Sigmoid colon (tissue), 7 donors: ENCODE data around the gene C1orf105. TPM values are rescaled to one million over a fixed set of nuclear protein-coding genes. Genes with fewer than 3 reads are reported as not detected.

Source experiments
- DNase-seq: peaks from one replicate; pipeline ENCODE4 v3.0.0-alpha.2; 2019
- H3K27ac ChIP-seq, 4 donors: fragments of 200-600 bp; sonication (generic); one replicate each; pipeline ENCODE4 v1.5.1; 2016 to 2019; ENCODE audit warnings: mild to moderate bottlenecking in 1 of 4
- H3K27me3 ChIP-seq, 3 donors: fragments of 200-600 bp; sonication (generic); one replicate each; pipeline ENCODE4 v1.5.1; 2019; ENCODE audit warnings: mild to moderate bottlenecking in 1 of 3
- H3K36me3 ChIP-seq, 4 donors: fragments of 200-600 bp; sonication (generic); one replicate each; pipeline ENCODE4 v1.5.1; 2016 to 2019
- H3K4me1 ChIP-seq, 4 donors: fragments of 200-600 bp; sonication (generic); one replicate each; pipeline ENCODE4 v1.5.1; 2017 to 2019
- H3K4me3 ChIP-seq, 4 donors: fragments of 200-600 bp; sonication (generic); one replicate each; pipeline ENCODE4 v1.5.1; 2017 to 2019; ENCODE audit warnings: mild to moderate bottlenecking in 2 of 4, moderate library complexity in 1 of 4
- H3K9me3 ChIP-seq, 4 donors: fragments of 200-600 bp in 3 of 4; sonication (generic) in 3 of 4; one replicate each; pipeline versions ENCODE4 v1.5.1 to v1.6.1; 2013 to 2019
- CTCF ChIP-seq, 4 experiments: fragments of 450-650 bp in 3 of 4; fragments of 200-600 bp in 1 of 4; IDR thresholded peaks; one replicate each; pipeline ENCODE4 v1.5.1; 2016 to 2019; ENCODE audit warnings: antibody characterized with exemption in 4 of 4, mild to moderate bottlenecking in 3 of 4, moderate library complexity in 2 of 4
- EP300 ChIP-seq, 4 donors: sonication (generic); formaldehyde crosslinking; IDR thresholded peaks; one replicate each; pipeline ENCODE4 v1.6.1; 2017; ENCODE audit warnings: antibody characterized with exemption in 4 of 4
- POLR2A ChIP-seq, 2 donors: fragments of 450-650 bp; IDR thresholded peaks; one replicate each; pipeline ENCODE4 v1.6.1; 2016; ENCODE audit warnings: antibody characterized with exemption in 2 of 2, mild to moderate bottlenecking in 2 of 2, moderate library complexity in 2 of 2
- POLR2AphosphoS5 ChIP-seq, 4 donors: sonication (generic); formaldehyde crosslinking; IDR thresholded peaks; one replicate each; pipeline ENCODE4 v1.6.1; 2017; ENCODE audit warnings: antibody characterized with exemption in 4 of 4
- WGBS, 2 donors: extraction: QIAGEN DNeasy Blood & Tissue Kit; methylation state at CpG; one replicate each; pipeline ENCODE4 v1.1.7; 2013; 5-methylcytosine and 5-hydroxymethylcytosine counted together
- intact Hi-C: fragments of 100-400 bp; cut with DNase I; formaldehyde crosslinking; loops from one replicate; pipeline ENCODE4 v1.15.1; 2023
- polyA plus RNA-seq, 3 donors: library from polyadenylated mRNA; stranded (reverse); fragments of 200-250 nt; gene quantifications; one replicate each; pipeline ENCODE4 v1.2.3, GENCODE V29; 2013
- total RNA-seq, 4 donors: library from RNA; depleted of rRNA; stranded (reverse); fragments of >200 nt; gene quantifications; one replicate each; pipeline ENCODE4 v1.1.0, GENCODE V29; 2016
- donor health status: healthy with polysubstance abuse.
- donor health status: Bipolar disorder and iron deficiency.
- donor health status: healthy.

Gene C1orf105
- total and polyA plus RNA-seq, 7 donors = not detected

GRCh38 chr1:172473302-172473701 is 52.8 kb downstream of the C1orf105 start:
- 65 to 79% methylated on average over 3 of the region's 3 CpGs for WGBS, 2 donors
- intact Hi-C loops = no loop called here
- Histone ChIP-seq H3K9me3 (no peaks in the 10 kb centered on the region), H3K27ac (no peak overlapping the region), H3K36me3 (no peaks in the 10 kb centered on the region), H3K4me3 (no peak overlapping the region), H3K4me1 (no peaks in the 10 kb centered on the region), H3K27me3 (no peaks in the 10 kb centered on the region)
- no peak for TF ChIP-seq CTCF (IDR thresholded peaks at IDR 0.05)
- TF ChIP-seq EP300 (IDR thresholded peaks at IDR 0.05) = no peak
- TF ChIP-seq POLR2AphosphoS5 (IDR thresholded peaks at IDR 0.05) = no peak
- TF ChIP-seq POLR2A (IDR thresholded peaks at IDR 0.05) = no peak
- no peak for DNase-seq

GRCh38 chr1:172473842-172474241 is 53.4 kb downstream of the C1orf105 start:
- H3K27me3 ChIP-seq = no peaks in the 10 kb centered on the region
- intact Hi-C loops = no loop called here
- no peak for DNase-seq
- no peaks in the 10 kb centered on the region for H3K9me3 ChIP-seq
- H3K36me3 ChIP-seq = no peaks in the 10 kb centered on the region
- H3K27ac ChIP-seq = no peak overlapping the region
- no peaks in the 10 kb centered on the region for H3K4me1 ChIP-seq
- H3K4me3 ChIP-seq = no peak overlapping the region
- TF ChIP-seq EP300 (IDR thresholded peaks at IDR 0.05) = no peak
- no peak for TF ChIP-seq POLR2AphosphoS5 (IDR thresholded peaks at IDR 0.05)
- no peak for TF ChIP-seq POLR2A (IDR thresholded peaks at IDR 0.05)
- TF ChIP-seq CTCF (IDR thresholded peaks at IDR 0.05) = no peak

GRCh38 chr1:172476218-172476811 is 55.8 kb downstream of the C1orf105 start:
- WGBS, 2 donors = 63 to 76% methylated on average over 4 of the region's 4 CpGs
- Histone ChIP-seq H3K4me3 (no peak overlapping the region), H3K27ac (no peak overlapping the region), H3K4me1 (peaks cover 0 to 11% (median 6%) of the 10 kb centered on the region in 4 donors), H3K9me3 (no peaks in the 10 kb centered on the region), H3K27me3 (no peaks in the 10 kb centered on the region), H3K36me3 (no peaks in the 10 kb centered on the region)
- intact Hi-C loops = no loop called here
- no peak for TF ChIP-seq POLR2A (IDR thresholded peaks at IDR 0.05)
- no peak for TF ChIP-seq POLR2AphosphoS5 (IDR thresholded peaks at IDR 0.05)
- TF ChIP-seq CTCF (IDR thresholded peaks at IDR 0.05) = no peak
- no peak for TF ChIP-seq EP300 (IDR thresholded peaks at IDR 0.05)
- no peak for DNase-seq

- no peaks in the 10 kb centered on the region for H3K9me3 ChIP-seq
- intact Hi-C loops = no loop called here
- WGBS, 2 donors = 80 to 89% methylated on average over 2 of the region's 2 CpGs
- H3K27me3 ChIP-seq = no peaks in the 10 kb centered on the region
- TF ChIP-seq EP300 (IDR thresholded peaks at IDR 0.05) (no peak), POLR2A (IDR thresholded peaks at IDR 0.05) (no peak), POLR2AphosphoS5 (IDR thresholded peaks at IDR 0.05) (no peak), CTCF (IDR thresholded peaks at IDR 0.05) (no peak)
- no peak for DNase-seq
- no peak overlapping the region for H3K4me3 ChIP-seq
- no peak overlapping the region for H3K27ac ChIP-seq
- H3K36me3 ChIP-seq = no peaks in the 10 kb centered on the region
- peaks cover 0 to 11% (median 6%) of the 10 kb centered on the region in 4 donors for H3K4me1 ChIP-seq
These were observed 56.7 kb downstream of the C1orf105 start for GRCh38 chr1:172477216-172477615.

GRCh38 chr1:172477741-172478140 is 57.3 kb downstream of the C1orf105 start:
- H3K27me3 ChIP-seq = no peaks in the 10 kb centered on the region
- intact Hi-C loops = no loop called here
- H3K4me3 ChIP-seq = no peak overlapping the region
- no peak for DNase-seq
- peaks cover 0 to 11% (median 6%) of the 10 kb centered on the region in 4 donors for H3K4me1 ChIP-seq
- H3K27ac ChIP-seq = no peak overlapping the region
- H3K9me3 ChIP-seq = no peaks in the 10 kb centered on the region
- no peaks in the 10 kb centered on the region for H3K36me3 ChIP-seq
- TF ChIP-seq EP300 (IDR thresholded peaks at IDR 0.05) (no peak), POLR2AphosphoS5 (IDR thresholded peaks at IDR 0.05) (no peak), POLR2A (IDR thresholded peaks at IDR 0.05) (no peak), CTCF (IDR thresholded peaks at IDR 0.05) (no peak)
- WGBS, 2 donors = 82 to 83% methylated on average over 1 of the region's 1 CpG
